PC-9 (cell line): ENCODE measurements around the gene MCEMP1. TPM values are rescaled to one million over a fixed set of nuclear protein-coding genes. Genes with fewer than 3 reads are reported as not detected.

Source experiments
- BruUV-seq: library from RNA; stranded (reverse); fragments of 400-500 nt; replicated peaks from 2 replicates; lab custom pipeline; 2021; lab: Mats Ljungman, UMichigan
- CTCF ChIA-PET: fragments of 300-600 bp; sonication (Branson Sonifier 250); formaldehyde crosslinking; loops from one replicate; lab custom pipeline; 2022; ENCODE audit warnings: antibody characterized with exemption; lab: Charles Lee
- POLR2A ChIA-PET: fragments of 300-600 bp; sonication (Branson Sonifier 250); formaldehyde crosslinking; loops from one replicate; lab custom pipeline; 2022; ENCODE audit warnings: antibody characterized with exemption; ENCODE audit not compliant: unreplicated experiment; lab: Charles Lee
- DNase-seq, 2 experiments: peaks; one replicate each; pipeline versions ENCODE4 v3.0.0 to v3.0.0-alpha.2; 2015 to 2022; ENCODE audit warnings: mixed read lengths in 1 of 2
- H2AFZ ChIP-seq: fragments of 200-600 bp; sonication (generic); 2 replicates; pipeline ENCODE4 v1.8.1; 2017; ENCODE audit warnings: antibody characterized with exemption
- H3F3A ChIP-seq: fragments of 200-600 bp; sonication (generic); 2 replicates; pipeline ENCODE4 v1.8.1; 2017; ENCODE audit warnings: antibody characterized with exemption, mild to moderate bottlenecking, low read depth; ENCODE audit not compliant: insufficient read depth
- H3K27ac ChIP-seq: fragments of 200-600 bp; sonication (generic); 2 replicates; pipeline ENCODE4 v1.6.1; 2016; ENCODE audit warnings: mixed run types
- H3K27me3 ChIP-seq: fragments of 200-600 bp; sonication (generic); 2 replicates; pipeline ENCODE4 v1.6.1; 2016; ENCODE audit warnings: low read depth, mixed run types; ENCODE audit not compliant: insufficient read depth
- H3K36me3 ChIP-seq: fragments of 200-600 bp; sonication (generic); 2 replicates; pipeline ENCODE4 v1.6.1; 2016; ENCODE audit warnings: low read depth, mixed run types
- H3K4me1 ChIP-seq: fragments of 200-600 bp; sonication (generic); replicated peaks from 2 replicates; pipeline ENCODE4 v1.6.1; 2016; ENCODE audit warnings: mixed run types; ENCODE audit not compliant: insufficient read depth
- H3K4me2 ChIP-seq: fragments of 200-600 bp; sonication (generic); 2 replicates; pipeline ENCODE4 v1.6.1; 2017; ENCODE audit warnings: mixed run types
- H3K4me3 ChIP-seq: fragments of 200-600 bp; sonication (generic); 2 replicates; pipeline ENCODE4 v1.6.1; 2016; ENCODE audit warnings: mixed run types
- H3K79me2 ChIP-seq: fragments of 200-600 bp; sonication (generic); 2 replicates; pipeline ENCODE4 v1.6.1; 2017; ENCODE audit warnings: low read depth, mixed run types
- H3K9me2 ChIP-seq: fragments of 200-600 bp; sonication (generic); 2 replicates; pipeline ENCODE4 v1.8.1; 2017; ENCODE audit warnings: mild to moderate bottlenecking; ENCODE audit not compliant: insufficient read depth
- H3K9me3 ChIP-seq: fragments of 200-600 bp; sonication (generic); 2 replicates; pipeline ENCODE4 v1.8.1; 2016; ENCODE audit warnings: low read depth; ENCODE audit not compliant: insufficient read depth
- H4K20me1 ChIP-seq: fragments of 200-600 bp; sonication (generic); 2 replicates; pipeline ENCODE4 v1.8.1; 2017; ENCODE audit not compliant: insufficient read depth
- EZH2 ChIP-seq: fragments of 200-600 bp; sonication (generic); IDR thresholded peaks from 2 replicates; pipeline ENCODE4 v1.8.0; 2017; ENCODE audit warnings: antibody characterized with exemption, low read depth
- intact Hi-C: fragments of 100-400 bp; cut with micrococcal nuclease; formaldehyde crosslinking; loops from one replicate; pipeline ENCODE4 v1.10.0; 2022; ENCODE audit not compliant: unreplicated experiment
- total RNA-seq: library from RNA; stranded (reverse); gene quantifications from 2 replicates; pipeline ENCODE4 v1.2.3, GENCODE V29; 2021
- TF ChIP-seq, protein P1 (sequence below): fragments of 200-600 bp; sonication (generic); conservative IDR thresholded peaks from 2 replicates; pipeline ENCODE4 v1.6.1; 2017; ENCODE audit warnings: mixed run types, antibody characterized with exemption, mild to moderate bottlenecking, moderate library complexity

The MCEMP1 gene
- total RNA-seq, 1 experiment from 2014 or later, result not detected

DNA sequence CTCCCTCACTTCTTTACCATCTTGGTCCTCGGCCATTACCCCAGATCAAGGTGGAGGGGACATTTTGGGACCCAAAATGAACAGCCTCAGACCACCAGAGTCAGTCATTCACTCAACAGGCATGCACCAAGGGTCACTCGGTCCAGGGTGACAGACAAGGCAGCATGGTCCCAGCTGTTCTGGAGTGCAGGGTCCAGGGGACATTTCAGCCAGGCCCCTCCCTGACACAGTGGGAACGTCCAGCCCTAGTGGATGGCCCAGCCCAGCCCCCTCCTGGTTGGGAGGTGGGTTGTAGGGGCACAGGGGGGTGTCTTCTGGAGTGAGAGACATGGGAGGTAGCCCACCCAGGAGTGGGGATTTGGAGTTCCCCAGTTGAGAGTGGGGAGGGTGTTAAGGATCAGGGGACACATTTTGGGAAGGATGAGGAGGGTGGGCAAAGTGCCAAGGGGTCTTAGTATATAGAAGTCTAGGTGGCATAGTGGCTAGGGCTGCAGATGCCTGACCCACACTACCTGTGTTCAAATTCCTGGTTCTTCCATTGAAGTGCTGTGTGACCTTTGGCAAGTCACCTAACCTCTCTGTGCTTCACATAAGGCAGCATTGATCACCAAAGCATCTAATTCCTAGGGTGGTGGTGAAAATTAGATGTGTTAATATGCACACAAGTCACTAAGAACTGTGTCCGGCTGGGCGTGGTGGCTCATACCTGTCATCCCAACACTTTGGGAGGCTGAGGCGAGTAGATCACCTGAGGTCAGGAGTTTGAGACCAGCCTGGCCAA lies 27.6 kb downstream of the MCEMP1 start:
- Histone ChIP-seq H3K4me1 (no peaks in the 10 kb centered on the region), H3K9me2 (no peaks in the 10 kb centered on the region), H4K20me1 (no peaks in the 10 kb centered on the region), H2AFZ (no peak overlapping the region), H3K27me3 (peaks cover 21% of the 10 kb centered on the region), H3K9me3 (no peaks in the 10 kb centered on the region), H3K36me3 (no peaks in the 10 kb centered on the region), H3K4me2 (no peak overlapping the region), H3K79me2 (no peaks in the 10 kb centered on the region), H3K4me3 (no peak overlapping the region), H3K27ac (no peak overlapping the region), H3F3A (peaks cover 7% of the 10 kb centered on the region; the same call in 1 of the 2 replicates)
- TF ChIP-seq, protein P1, sequence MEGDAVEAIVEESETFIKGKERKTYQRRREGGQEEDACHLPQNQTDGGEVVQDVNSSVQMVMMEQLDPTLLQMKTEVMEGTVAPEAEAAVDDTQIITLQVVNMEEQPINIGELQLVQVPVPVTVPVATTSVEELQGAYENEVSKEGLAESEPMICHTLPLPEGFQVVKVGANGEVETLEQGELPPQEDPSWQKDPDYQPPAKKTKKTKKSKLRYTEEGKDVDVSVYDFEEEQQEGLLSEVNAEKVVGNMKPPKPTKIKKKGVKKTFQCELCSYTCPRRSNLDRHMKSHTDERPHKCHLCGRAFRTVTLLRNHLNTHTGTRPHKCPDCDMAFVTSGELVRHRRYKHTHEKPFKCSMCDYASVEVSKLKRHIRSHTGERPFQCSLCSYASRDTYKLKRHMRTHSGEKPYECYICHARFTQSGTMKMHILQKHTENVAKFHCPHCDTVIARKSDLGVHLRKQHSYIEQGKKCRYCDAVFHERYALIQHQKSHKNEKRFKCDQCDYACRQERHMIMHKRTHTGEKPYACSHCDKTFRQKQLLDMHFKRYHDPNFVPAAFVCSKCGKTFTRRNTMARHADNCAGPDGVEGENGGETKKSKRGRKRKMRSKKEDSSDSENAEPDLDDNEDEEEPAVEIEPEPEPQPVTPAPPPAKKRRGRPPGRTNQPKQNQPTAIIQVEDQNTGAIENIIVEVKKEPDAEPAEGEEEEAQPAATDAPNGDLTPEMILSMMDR, result no peak
- no peak for TF ChIP-seq EZH2
- CTCF ChIA-PET, result no interaction called here
- POLR2A ChIA-PET, result no interaction called here
- no TSS peak for BruUV-seq
- intact Hi-C loops, result no loop called here
- no peak for DNase-seq

DNA sequence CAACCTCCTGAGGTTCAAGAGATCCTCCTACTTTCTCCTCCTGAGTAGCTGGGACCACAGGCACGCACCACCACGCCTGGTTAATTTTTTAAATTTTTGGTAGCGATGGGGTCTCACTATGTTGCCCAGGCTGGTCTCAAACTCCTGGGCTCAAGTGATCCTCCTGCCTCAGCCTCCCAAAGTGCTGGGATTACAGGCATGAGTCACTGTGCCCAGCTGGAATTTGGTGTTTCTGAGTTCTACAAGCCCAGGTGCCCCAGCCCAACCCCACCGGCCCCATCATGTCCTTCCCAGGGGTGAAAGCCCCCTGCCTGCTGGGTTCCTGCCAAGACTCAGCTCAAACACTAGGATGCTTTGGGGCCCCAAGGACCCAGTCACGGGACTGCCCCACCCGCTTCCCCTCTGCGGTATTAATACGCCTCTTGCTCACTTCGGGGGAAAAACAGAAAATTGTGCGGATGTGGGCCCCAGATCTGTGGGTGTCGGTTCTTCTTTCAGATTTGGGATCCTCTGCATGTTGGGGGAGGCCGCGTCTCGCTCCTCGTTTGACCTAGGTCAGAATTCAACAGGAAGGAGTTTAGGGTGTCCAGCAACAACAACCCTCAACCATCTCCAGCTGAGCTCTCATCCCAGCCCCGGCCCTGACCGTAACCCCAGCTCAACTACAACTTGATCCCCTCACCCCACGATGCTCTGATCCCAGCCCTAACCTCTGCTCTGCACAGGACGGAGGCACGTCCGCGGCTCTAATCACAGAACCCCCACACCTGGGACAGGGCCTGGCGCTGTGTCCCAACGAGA lies 28.7 kb downstream of the MCEMP1 start:
- H3K4me1 ChIP-seq, result no peaks in the 10 kb centered on the region
- H3K4me3 ChIP-seq, result no peak overlapping the region
- TF ChIP-seq, protein P1, result no peak
- TF ChIP-seq EZH2, result no peak
- ChIA-PET POLR2A (no interaction called here), CTCF (interaction anchor here (0.7 kb wide), 1 partner anchor 82 kb away, joined by 4 read pairs; no protein-coding TSS in a partner anchor)
- no peak for DNase-seq
- no peaks in the 10 kb centered on the region for H3F3A ChIP-seq
- H3K9me3 ChIP-seq, result no peaks in the 10 kb centered on the region
- intact Hi-C loops, result no loop called here
- H2AFZ ChIP-seq, result no peak overlapping the region
- no peaks in the 10 kb centered on the region for H3K36me3 ChIP-seq
- no peaks in the 10 kb centered on the region for H3K9me2 ChIP-seq
- peaks cover 13% of the 10 kb centered on the region; the same call in 1 of the 2 replicates for H3K27me3 ChIP-seq
- H3K79me2 ChIP-seq, result no peaks in the 10 kb centered on the region
- BruUV-seq, result no TSS peak
- no peak overlapping the region for H3K27ac ChIP-seq
- no peak overlapping the region for H3K4me2 ChIP-seq
- H4K20me1 ChIP-seq, result no peaks in the 10 kb centered on the region

DNA sequence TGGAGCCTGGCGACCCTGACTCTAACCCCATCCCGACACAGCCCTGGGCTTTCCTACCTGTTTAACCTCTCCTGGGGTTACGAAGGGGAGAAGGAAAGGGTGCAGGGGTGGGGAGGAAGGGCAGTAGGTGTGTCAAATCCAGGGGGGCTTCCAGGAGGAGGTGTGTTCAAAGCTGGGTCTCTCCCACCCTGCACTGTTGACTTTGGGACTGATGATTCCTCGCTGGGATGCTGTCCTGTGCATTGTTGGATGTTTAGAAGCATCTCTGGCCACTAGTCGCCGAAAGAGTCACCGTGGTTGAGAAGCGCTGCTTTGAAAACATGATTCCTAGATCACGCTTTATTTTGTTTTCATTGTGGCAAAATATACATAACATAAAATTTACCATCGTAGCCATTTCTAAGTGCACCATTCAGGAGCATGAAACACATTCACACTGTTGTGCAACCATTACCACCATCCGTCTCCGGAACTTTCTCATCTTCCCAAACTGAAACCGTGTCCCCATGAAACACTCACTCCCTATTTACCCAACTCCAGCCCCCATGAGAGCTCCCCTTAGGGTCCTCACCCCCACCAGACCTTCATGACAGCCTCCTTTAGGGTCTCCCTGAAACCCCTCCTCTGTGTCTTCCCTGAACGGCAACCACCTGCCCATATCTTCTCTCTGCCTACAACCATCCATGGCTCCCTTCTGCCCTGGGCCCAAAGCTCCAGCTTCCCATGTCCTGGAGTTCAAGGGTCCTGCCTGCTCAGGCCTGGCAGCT lies 29.5 kb downstream of the MCEMP1 start:
- BruUV-seq, result no TSS peak
- H3K27ac ChIP-seq, result no peak overlapping the region
- CTCF ChIA-PET, result no interaction called here

More for the DNA sequence above, 29.5 kb downstream of the MCEMP1 start:
- POLR2A ChIA-PET, result no interaction called here
- Histone ChIP-seq H3K4me3 (no peak overlapping the region), H2AFZ (no peak overlapping the region), H3K36me3 (no peaks in the 10 kb centered on the region), H3F3A (no peaks in the 10 kb centered on the region), H3K27me3 (peaks cover 13% of the 10 kb centered on the region; the same call in 1 of the 2 replicates), H3K9me2 (no peaks in the 10 kb centered on the region), H3K9me3 (no peaks in the 10 kb centered on the region), H4K20me1 (no peaks in the 10 kb centered on the region), H3K79me2 (no peaks in the 10 kb centered on the region), H3K4me2 (no peak overlapping the region), H3K4me1 (no peaks in the 10 kb centered on the region)
- intact Hi-C loops, result no loop called here
- TF ChIP-seq, protein P1, result no peak
- no peak for TF ChIP-seq EZH2
- no peak for DNase-seq
